GM23248 (cell line): ENCODE results near the gene ALG14. TPM values are rescaled to one million over a fixed set of nuclear protein-coding genes. Genes with fewer than 3 reads are reported as not detected.

Experiments used
- DNase-seq: peaks from one replicate; pipeline ENCODE4 v3.0.0-alpha.2; 2015
- H2AFZ ChIP-seq: fragments of 200-600 bp; sonication (generic); 2 replicates; pipeline ENCODE4 v1.6.1; 2016; ENCODE audit warnings: antibody characterized with exemption
- H3F3A ChIP-seq: fragments of 200-600 bp; sonication (generic); 2 replicates; pipeline ENCODE4 v1.6.1; 2016; ENCODE audit warnings: mild to moderate bottlenecking, antibody characterized with exemption, mixed run types; ENCODE audit not compliant: insufficient read depth
- H3K27ac ChIP-seq: fragments of 200-600 bp; sonication (generic); 2 replicates; pipeline ENCODE4 v1.5.1; 2016; ENCODE audit warnings: mild to moderate bottlenecking
- H3K27me3 ChIP-seq: fragments of 200-600 bp; sonication (generic); replicated peaks from 2 replicates; pipeline ENCODE4 v1.6.1; 2016; ENCODE audit warnings: mild to moderate bottlenecking; ENCODE audit not compliant: insufficient read depth
- H3K36me3 ChIP-seq: fragments of 200-600 bp; sonication (generic); 2 replicates; pipeline ENCODE4 v1.6.1; 2016; ENCODE audit warnings: low read depth, mild to moderate bottlenecking
- H3K4me1 ChIP-seq: fragments of 200-600 bp; sonication (generic); 2 replicates; pipeline ENCODE4 v1.6.1; 2016; ENCODE audit warnings: mild to moderate bottlenecking; ENCODE audit not compliant: insufficient read depth
- H3K4me2 ChIP-seq: fragments of 200-600 bp; sonication (generic); one replicate; pipeline ENCODE4 v1.6.1; 2016; ENCODE audit warnings: mild to moderate bottlenecking; ENCODE audit not compliant: unreplicated experiment
- H3K4me3 ChIP-seq: fragments of 200-600 bp; sonication (generic); 2 replicates; pipeline ENCODE4 v1.5.1; 2016; ENCODE audit warnings: mild to moderate bottlenecking
- H3K79me2 ChIP-seq: fragments of 200-600 bp; sonication (generic); 2 replicates; pipeline ENCODE4 v1.6.1; 2016; ENCODE audit warnings: mild to moderate bottlenecking; ENCODE audit not compliant: insufficient read depth
- H3K9ac ChIP-seq: fragments of 200-600 bp; sonication (generic); 2 replicates; pipeline ENCODE4 v1.6.1; 2016; ENCODE audit warnings: mild to moderate bottlenecking
- H3K9me2 ChIP-seq: fragments of 200-600 bp; sonication (generic); 2 replicates; pipeline ENCODE4 v1.6.1; 2016; ENCODE audit warnings: mixed run types, mild to moderate bottlenecking, moderate library complexity; ENCODE audit not compliant: insufficient read depth
- H3K9me3 ChIP-seq: fragments of 200-600 bp; sonication (generic); one replicate; pipeline ENCODE4 v1.6.1; 2017; ENCODE audit warnings: low read depth
- H4K20me1 ChIP-seq: fragments of 200-600 bp; sonication (generic); 2 replicates; pipeline ENCODE4 v1.6.0; 2016; ENCODE audit not compliant: insufficient read depth
- EZH2 ChIP-seq: fragments of 200-600 bp; sonication (generic); IDR thresholded peaks from 2 replicates; pipeline ENCODE4 v1.6.1; 2018; ENCODE audit warnings: antibody characterized with exemption, mild to moderate bottlenecking; ENCODE audit not compliant: insufficient read depth, poor library complexity, severe bottlenecking
- EZH2phosphoT487 ChIP-seq: fragments of 200-600 bp; sonication (generic); IDR thresholded peaks from 2 replicates; pipeline ENCODE4 v1.6.1; 2018; ENCODE audit warnings: antibody characterized with exemption, moderate library complexity, mild to moderate bottlenecking, low read depth; ENCODE audit not compliant: insufficient read depth
- WGBS, 2 experiments: methylation state at CpG; one replicate each; pipeline ENCODE4 v1.1.6; 2015 to 2017; ENCODE audit warnings: low lambda C conversion rate in 2 of 2, low coverage in 1 of 2; ENCODE audit errors: missing lambda C conversion rate in 2 of 2; 5-methylcytosine and 5-hydroxymethylcytosine counted together
- in situ Hi-C: fragments of 300-500 bp; cut with MboI; formaldehyde crosslinking; loops from 2 replicates; pipeline ENCODE4 v1.15.0; 2020
- polyA plus RNA-seq: library from polyadenylated mRNA; unstranded; fragments of >200 nt; fragmentation: Nextera tagmentation; extraction: Ambion mirVana; gene quantifications from 2 replicates; pipeline ENCODE4 v1.2.1, GENCODE V29; 2016
- total RNA-seq: library from RNA; depleted of rRNA; stranded (reverse); fragments of >200 nt; shearing (Covaris generic); gene quantifications from 2 replicates; pipeline ENCODE4 v1.2.3, GENCODE V29; 2014

Gene ALG14
- total and polyA plus RNA-seq, 2 experiments from 2014 or later: 13.0 to 13.5 TPM

DNA sequence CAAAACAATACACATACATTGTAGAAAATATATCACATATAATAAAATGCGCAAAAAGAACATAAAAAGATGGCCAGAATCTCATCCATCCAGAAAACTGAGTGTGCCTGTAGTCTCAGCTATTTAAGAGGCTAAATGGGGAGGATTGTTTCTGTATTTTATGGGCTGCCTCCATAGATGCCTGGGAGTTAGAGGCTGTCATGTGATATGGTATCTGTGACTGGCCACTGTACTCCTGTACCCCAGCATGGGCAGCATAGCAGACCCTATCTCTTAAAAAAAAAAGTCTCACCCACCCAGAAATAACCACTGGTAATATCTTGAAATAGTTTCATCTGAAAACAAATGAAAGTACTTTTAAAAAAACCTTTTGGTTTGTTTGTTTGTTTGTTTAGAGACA, 40.9 kb upstream of the ALG14 start:
- peaks cover 41% of the 10 kb centered on the region for H3K27me3 ChIP-seq
- in situ Hi-C loops: no loop called here

GRCh38 chr1:95111014-95111413, 38.3 kb upstream of the ALG14 start:
- Histone ChIP-seq H3K4me3 (no peak overlapping the region), H3K36me3 (no peaks in the 10 kb centered on the region), H3K9me3 (no peaks in the 10 kb centered on the region), H2AFZ (no peak overlapping the region), H3K27me3 (peaks cover 21% of the 10 kb centered on the region), H4K20me1 (no peaks in the 10 kb centered on the region), H3K9ac (no peak overlapping the region), H3K27ac (no peak overlapping the region), H3K79me2 (no peaks in the 10 kb centered on the region), H3K4me2 (no peak overlapping the region), H3F3A (no peaks in the 10 kb centered on the region), H3K9me2 (no peaks in the 10 kb centered on the region), H3K4me1 (no peaks in the 10 kb centered on the region)
- 41 to 61% methylated on average over 1 of the region's 1 CpG for WGBS, 2 experiments
- in situ Hi-C loops: no loop called here
- DNase-seq: no peak
- TF ChIP-seq EZH2: no peak
- TF ChIP-seq EZH2phosphoT487: no peak

More for the DNA sequence above, 40.9 kb upstream of the ALG14 start:
- no peak overlapping the region for H3K27ac ChIP-seq
- WGBS, 2 experiments: 80% methylated on average over 1 of the region's 1 CpG
- no peaks in the 10 kb centered on the region for H4K20me1 ChIP-seq
- H3K9me2 ChIP-seq: no peaks in the 10 kb centered on the region
- H3K4me3 ChIP-seq: no peak overlapping the region
- no peak overlapping the region for H2AFZ ChIP-seq
- H3K79me2 ChIP-seq: no peaks in the 10 kb centered on the region
- H3F3A ChIP-seq: no peaks in the 10 kb centered on the region
- DNase-seq: no peak
- no peak overlapping the region for H3K9ac ChIP-seq
- no peak overlapping the region for H3K4me2 ChIP-seq
- H3K9me3 ChIP-seq: no peaks in the 10 kb centered on the region
- no peaks in the 10 kb centered on the region for H3K36me3 ChIP-seq
- no peaks in the 10 kb centered on the region for H3K4me1 ChIP-seq
- TF ChIP-seq EZH2 (no peak), EZH2phosphoT487 (no peak)

GRCh38 chr1:95108792-95109191, 36.0 kb upstream of the ALG14 start:
- H4K20me1 ChIP-seq: no peaks in the 10 kb centered on the region
- WGBS, 2 experiments: 45 to 53% methylated on average over 2 of the region's 2 CpGs
- no peak overlapping the region for H3K4me2 ChIP-seq
- H3K9me2 ChIP-seq: no peaks in the 10 kb centered on the region
- in situ Hi-C loops: no loop called here
- no peaks in the 10 kb centered on the region for H3K79me2 ChIP-seq
- no peak overlapping the region for H2AFZ ChIP-seq
- no peaks in the 10 kb centered on the region for H3K4me1 ChIP-seq
- peaks cover 10% of the 10 kb centered on the region; the same call in 1 of the 2 replicates for H3K27me3 ChIP-seq
- no peak overlapping the region for H3K4me3 ChIP-seq
- DNase-seq: no peak
- no peaks in the 10 kb centered on the region for H3K36me3 ChIP-seq
- no peak overlapping the region for H3K27ac ChIP-seq
- TF ChIP-seq EZH2phosphoT487 (no peak), EZH2 (no peak)
- no peaks in the 10 kb centered on the region for H3F3A ChIP-seq
- H3K9ac ChIP-seq: no peak overlapping the region
- H3K9me3 ChIP-seq: no peaks in the 10 kb centered on the region

DNA sequence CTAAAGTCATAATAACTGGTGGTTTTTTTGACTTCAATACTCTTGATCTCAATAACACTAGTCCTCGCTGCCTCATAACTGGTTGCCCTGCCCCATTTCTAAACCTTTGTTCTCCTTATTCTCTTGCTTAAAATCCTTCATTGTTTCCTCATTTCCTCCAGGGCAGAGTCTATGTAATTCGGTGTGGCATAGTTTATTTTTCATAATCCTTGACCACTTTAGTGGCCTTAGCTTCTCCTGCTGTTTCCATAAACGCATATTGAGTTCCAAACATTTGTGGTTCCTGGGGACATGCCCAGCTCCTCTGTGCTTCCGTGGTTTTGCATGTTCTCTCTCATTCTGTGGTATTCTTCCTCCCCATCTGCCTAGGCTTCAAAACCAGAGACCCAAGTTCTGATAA, 25.4 kb upstream of the ALG14 start:
- H3K27ac ChIP-seq: no peak overlapping the region
- H3K4me2 ChIP-seq: no peak overlapping the region
- no peaks in the 10 kb centered on the region for H3F3A ChIP-seq
- H4K20me1 ChIP-seq: no peaks in the 10 kb centered on the region
- in situ Hi-C loops: no loop called here
- H3K9me2 ChIP-seq: peaks cover 3% of the 10 kb centered on the region; the same call in 1 of the 2 replicates
- no peak overlapping the region for H3K9ac ChIP-seq
- H3K36me3 ChIP-seq: no peaks in the 10 kb centered on the region
- H3K4me3 ChIP-seq: no peak overlapping the region
- 49 to 59% methylated on average over 4 of the region's 4 CpGs for WGBS, 2 experiments
- H3K27me3 ChIP-seq: peaks cover 6% of the 10 kb centered on the region; the same call in 1 of the 2 replicates
- H3K4me1 ChIP-seq: no peaks in the 10 kb centered on the region
- DNase-seq: no peak
- TF ChIP-seq EZH2: no peak
- TF ChIP-seq EZH2phosphoT487: no peak
- no peak overlapping the region for H2AFZ ChIP-seq
- H3K79me2 ChIP-seq: no peaks in the 10 kb centered on the region
- no peaks in the 10 kb centered on the region for H3K9me3 ChIP-seq

DNA sequence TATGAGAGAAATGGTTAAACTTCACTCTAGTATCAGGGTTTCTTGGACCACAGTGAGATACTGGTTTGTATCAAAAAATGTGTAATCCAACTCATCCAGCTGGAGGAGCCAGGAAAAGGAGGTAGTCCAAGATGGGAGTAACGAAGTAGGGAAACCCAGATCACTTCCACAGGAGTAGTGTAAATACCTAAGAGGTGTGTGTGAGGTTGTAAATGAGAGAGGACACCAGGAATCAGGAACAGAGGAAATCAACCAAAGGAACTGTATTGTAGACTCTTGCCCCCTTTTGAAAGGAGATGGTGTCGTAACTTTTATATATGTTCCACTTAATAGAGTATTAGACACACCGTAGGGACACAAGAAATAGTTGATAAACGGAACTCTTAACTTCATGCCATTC, 24.7 kb upstream of the ALG14 start:
- Histone ChIP-seq H2AFZ (no peak overlapping the region), H3K4me2 (no peak overlapping the region), H3K27ac (no peak overlapping the region), H3K9me2 (peaks cover 3% of the 10 kb centered on the region; the same call in 1 of the 2 replicates), H3K27me3 (peaks cover 6% of the 10 kb centered on the region; the same call in 1 of the 2 replicates), H3K9ac (no peak overlapping the region), H3K9me3 (no peaks in the 10 kb centered on the region), H3K4me3 (no peak overlapping the region), H3F3A (no peaks in the 10 kb centered on the region), H3K36me3 (no peaks in the 10 kb centered on the region), H4K20me1 (no peaks in the 10 kb centered on the region), H3K79me2 (no peaks in the 10 kb centered on the region), H3K4me1 (no peaks in the 10 kb centered on the region)
- TF ChIP-seq EZH2phosphoT487 (no peak), EZH2 (no peak)
- in situ Hi-C loops: no loop called here
- no peak for DNase-seq
- 86 to 95% methylated on average over 4 of the region's 4 CpGs for WGBS, 2 experiments
